Endothelial cell of umbilical vein (primary cell): ENCODE results near the gene GNPDA1. TPM values are rescaled to one million over a fixed set of nuclear protein-coding genes. Genes with fewer than 3 reads are reported as not detected.

Experiments used
- BruUV-seq: library from RNA; stranded (reverse); fragments of 400-500 nt; replicated peaks from 2 replicates; lab custom pipeline; 2021; lab: Mats Ljungman, UMichigan
- CTCF ChIA-PET: fragments of 300-600, 350-600 bp; sonication (Branson Sonifier 250); formaldehyde crosslinking; loops from one replicate; lab custom pipeline; 2021; ENCODE audit warnings: antibody characterized with exemption, inconsistent platforms; lab: Charles Lee
- POLR2A ChIA-PET: fragments of 300-600, 350-600 bp; sonication (Branson Sonifier 250); formaldehyde crosslinking; loops from one replicate; lab custom pipeline; 2021; ENCODE audit warnings: antibody characterized with exemption, inconsistent platforms; lab: Charles Lee
- DNase-seq: peaks from one replicate; pipeline ENCODE4 v3.0.0-alpha.2; 2011; ENCODE audit warnings: low read depth, low spot score
- FAIRE-seq: peaks from 2 replicates; lab custom pipeline; 2011; peaks lifted over from hg19 to GRCh38; lab: Jason Lieb, UNC
- H2AFZ ChIP-seq: 2 replicates; pipeline ENCODE4 v1.6.0; 2012; ENCODE audit warnings: low read depth, low read length, control low read depth, inconsistent platforms
- H3K27ac ChIP-seq: 2 replicates; pipeline ENCODE4 v1.5.1; 2011; ENCODE audit warnings: low read depth, mild to moderate bottlenecking, control low read depth, low read length, moderate library complexity; ENCODE audit not compliant: insufficient read depth
- H3K27me3 ChIP-seq, 2 experiments: 2 replicates each; pipeline versions ENCODE4 v1.6.0 to v1.6.1; 2011; ENCODE audit warnings: low read length in 2 of 2, mixed read lengths in 1 of 2; ENCODE audit not compliant: control insufficient read depth in 2 of 2, insufficient read depth in 2 of 2
- H3K36me3 ChIP-seq, 2 experiments: 2 replicates in 1 of 2; 3 replicates in 1 of 2; pipeline ENCODE4 v1.5.1; 2011; ENCODE audit warnings: low read length in 2 of 2, mild to moderate bottlenecking in 1 of 2, moderate library complexity in 1 of 2; ENCODE audit not compliant: control insufficient read depth in 2 of 2, insufficient read depth in 2 of 2; ENCODE audit errors: extremely low read depth in 1 of 2
- H3K4me1 ChIP-seq: 3 replicates; pipeline ENCODE4 v1.5.1; 2011; ENCODE audit warnings: mild to moderate bottlenecking, low read length; ENCODE audit not compliant: control insufficient read depth, insufficient read depth; ENCODE audit errors: extremely low read depth
- H3K4me2 ChIP-seq: 2 replicates; pipeline ENCODE4 v1.6.1; 2011; ENCODE audit warnings: low read length, control low read depth, mixed read lengths; ENCODE audit not compliant: insufficient read depth
- H3K4me3 ChIP-seq, 3 experiments: fragments of 200-600 bp in 1 of 3; sonication (generic), shearing (Covaris generic) in 1 of 3; replicated peaks in 1 of 3; 2 replicates each; pipeline ENCODE4 v1.5.1; 2011 to 2016; ENCODE audit warnings: control low read depth in 3 of 3, low read length in 3 of 3, mild to moderate bottlenecking in 2 of 3, inconsistent platforms in 1 of 3, low read depth in 1 of 3, moderate library complexity in 1 of 3; ENCODE audit not compliant: insufficient read depth in 1 of 3
- H3K79me2 ChIP-seq: 2 replicates; pipeline ENCODE4 v1.6.0; 2012; ENCODE audit warnings: low read length, inconsistent platforms; ENCODE audit not compliant: control insufficient read depth, insufficient read depth
- H3K9ac ChIP-seq: replicated peaks from 2 replicates; pipeline ENCODE3; 2011; ENCODE audit warnings: low read length, control low read depth; ENCODE audit not compliant: insufficient read depth; ENCODE audit errors: extremely low read depth
- H3K9me1 ChIP-seq: replicated peaks from 3 replicates; pipeline ENCODE4 v1.6.0; 2011; ENCODE audit warnings: mild to moderate bottlenecking, low read length; ENCODE audit not compliant: control insufficient read depth, insufficient read depth; ENCODE audit errors: extremely low read depth
- H3K9me3 ChIP-seq: replicated peaks from 2 replicates; pipeline ENCODE4 v1.5.1; 2012; ENCODE audit warnings: low read length, inconsistent platforms; ENCODE audit not compliant: control insufficient read depth, insufficient read depth
- H4K20me1 ChIP-seq: replicated peaks from 2 replicates; pipeline ENCODE3; 2011; ENCODE audit warnings: mild to moderate bottlenecking, low read length; ENCODE audit not compliant: control insufficient read depth, insufficient read depth; ENCODE audit errors: extremely low read depth
- CTCF ChIP-seq, 2 donors: IDR thresholded peaks; 1 replicate in 1 of 2; 2 replicates in 1 of 2; pipeline ENCODE4 v1.5.1; 2011; ENCODE audit warnings: low read length in 2 of 2, mild to moderate bottlenecking in 2 of 2, moderate library complexity in 2 of 2, control low read depth in 1 of 2, inconsistent platforms in 1 of 2, low read depth in 1 of 2; ENCODE audit not compliant: insufficient read depth in 1 of 2; ENCODE audit errors: extremely low read depth in 1 of 2
- EZH2 ChIP-seq: IDR thresholded peaks from 2 replicates; pipeline ENCODE4 v1.6.1; 2012; ENCODE audit warnings: borderline replicate concordance, low read depth, mild to moderate bottlenecking, moderate library complexity, low read length, inconsistent platforms; ENCODE audit not compliant: severe bottlenecking
- FOS ChIP-seq: IDR thresholded peaks from 2 replicates; pipeline ENCODE4 v1.6.1; 2011; ENCODE audit warnings: mild to moderate bottlenecking, low read length, moderate library complexity, borderline replicate concordance; ENCODE audit not compliant: insufficient read depth
- GATA2 ChIP-seq: IDR thresholded peaks from 2 replicates; pipeline ENCODE4 v1.7.0; 2011; ENCODE audit warnings: low read depth, mild to moderate bottlenecking, moderate library complexity, mixed read lengths, low read length; ENCODE audit not compliant: insufficient read length, insufficient read depth
- JUN ChIP-seq: IDR thresholded peaks from 2 replicates; pipeline ENCODE4 v1.6.1; 2011; ENCODE audit warnings: borderline replicate concordance, low read depth; ENCODE audit not compliant: insufficient read length, insufficient read depth
- MAX ChIP-seq: IDR thresholded peaks from 2 replicates; pipeline ENCODE4 v1.6.1; 2011; ENCODE audit not compliant: insufficient read depth, insufficient read length
- MYC ChIP-seq: IDR thresholded peaks from one replicate; pipeline ENCODE4 v1.6.1; 2011; ENCODE audit warnings: mild to moderate bottlenecking, low read depth, low read length
- POLR2A ChIP-seq: IDR thresholded peaks from 2 replicates; pipeline ENCODE4 v1.6.1; 2012; ENCODE audit warnings: low read depth, mild to moderate bottlenecking, control low read depth, low read length
- POLR2AphosphoS5 ChIP-seq: IDR thresholded peaks from 2 replicates; pipeline ENCODE4 v1.6.1; 2012; ENCODE audit warnings: low read depth, mild to moderate bottlenecking, control low read depth, low read length, moderate library complexity; ENCODE audit not compliant: insufficient read depth
- dilution Hi-C: fragments of 300-500 bp; cut with MboI; formaldehyde crosslinking; loops from one replicate; pipeline ENCODE4 v1.15.0; 2019; ENCODE audit warnings: low sequenced_read_pairs; ENCODE audit not compliant: extremely low pct_ligation_motif_present
- intact Hi-C: fragments of 100-400 bp; cut with micrococcal nuclease; formaldehyde crosslinking; loops from one replicate; pipeline ENCODE4 v1.10.0; 2022
- polyA plus RNA-seq, 4 experiments: library from polyadenylated mRNA; depleted of rRNA in 3 of 4; stranded (reverse) in 3 of 4; unstranded in 1 of 4; fragments of >200 nt; gene quantifications; 2 replicates each; pipeline versions ENCODE4 v1.2.1 to v1.2.3, GENCODE V29; 2011 to 2012; ENCODE audit warnings: missing spikeins in 1 of 4
- total RNA-seq: library from RNA; stranded (reverse); gene quantifications from 2 replicates; pipeline ENCODE4 v1.2.3, GENCODE V29; 2021

The GNPDA1 gene
- total and polyA plus RNA-seq, 2 donors (not counting 3 experiments of a cell fraction or from before 2014, with no cell fraction given), result 22.5 to 49.3 TPM

- Histone ChIP-seq H3K9me1 (no peaks in the 10 kb centered on the region), H3K36me3 (no peaks in the 10 kb centered on the region), H3K4me3 (no peak overlapping the region), H4K20me1 (no peaks in the 10 kb centered on the region), H3K27ac (no peak overlapping the region), H3K4me1 (no peaks in the 10 kb centered on the region), H3K4me2 (no peak overlapping the region), H2AFZ (no peak overlapping the region), H3K9ac (no peak overlapping the region), H3K9me3 (no peaks in the 10 kb centered on the region), H3K79me2 (no peaks in the 10 kb centered on the region), H3K27me3 (peaks cover 6 to 10% of the 10 kb centered on the region in 2 experiments)
- ChIA-PET CTCF (no interaction called here), POLR2A (no interaction called here)
- no peak for TF ChIP-seq MYC
- TF ChIP-seq FOS, result no peak
- TF ChIP-seq MAX, result no peak
- no peak for TF ChIP-seq JUN
- TF ChIP-seq POLR2AphosphoS5, result no peak
- TF ChIP-seq EZH2, result no peak
- no peak for TF ChIP-seq POLR2A
- TF ChIP-seq CTCF (IDR thresholded peaks at IDR 0.05; ENCODE audit: extremely low read depth in 1 of 2, insufficient read depth in 1 of 2, low read depth in 1 of 2, low read length in 2 of 2), result no peak
- TF ChIP-seq GATA2, result no peak
- dilution Hi-C loops (no loop called here), intact Hi-C loops (no loop called here)
- DNase-seq (no peak), FAIRE-seq (no peak)
- no TSS peak for BruUV-seq
These were observed 24.1 kb upstream of the GNPDA1 start for GRCh38 chr5:142036918-142037317.
